NCI-H1694 treated with DMSO at 0.1 percent for 48 hours (cell line): ENCODE measurements around the gene RHOBTB3.

ENCODE experiments used
- DNase-seq: peaks from one replicate; lab custom pipeline; 2025; lab: John Stamatoyannopoulos, UW

Gene RHOBTB3

GRCh38 chr5:95768731-95769130 lies 37.6 kb downstream of the RHOBTB3 start:
- no peak for DNase-seq

DNA sequence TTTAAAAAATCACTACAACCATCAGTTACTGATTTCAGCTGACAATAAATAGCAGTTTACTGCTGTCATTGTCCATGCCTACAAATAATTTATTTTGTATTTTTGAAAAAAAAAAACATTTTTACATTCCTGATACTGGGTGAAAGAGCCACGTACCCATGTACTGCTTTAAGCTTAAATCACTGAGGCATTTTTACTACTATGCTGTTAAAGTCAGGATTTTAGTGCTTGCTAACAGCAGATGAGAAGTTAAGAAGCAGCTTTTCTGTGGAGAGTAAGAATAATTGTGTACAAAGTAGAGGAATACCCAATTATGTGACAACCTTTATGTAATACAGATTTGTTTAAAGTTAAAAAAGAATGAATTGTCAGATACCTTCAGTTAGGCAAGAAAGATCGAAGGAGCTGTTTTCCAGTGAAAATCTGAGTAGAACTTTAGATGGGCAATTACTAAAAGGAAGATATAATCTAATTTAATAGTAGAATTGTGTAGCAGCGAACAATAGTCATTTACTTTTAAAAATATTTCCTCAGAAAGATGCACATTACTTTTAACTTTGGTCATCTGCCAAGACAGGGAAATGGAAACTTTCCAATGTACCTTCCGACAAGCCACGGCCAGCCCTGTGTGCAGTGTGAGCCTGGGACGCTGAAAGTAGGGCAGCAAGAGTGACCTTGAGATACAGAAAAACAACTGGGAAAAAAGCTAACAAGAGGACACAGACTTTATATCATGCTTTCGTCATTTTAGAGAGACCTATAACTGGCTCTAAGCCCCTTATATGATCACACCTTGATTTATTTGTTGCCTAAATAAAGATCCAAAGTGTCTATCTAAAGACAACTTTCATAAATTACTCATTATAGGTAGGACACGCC lies 39.9 kb downstream of the RHOBTB3 start:
- no peak for DNase-seq

DNA sequence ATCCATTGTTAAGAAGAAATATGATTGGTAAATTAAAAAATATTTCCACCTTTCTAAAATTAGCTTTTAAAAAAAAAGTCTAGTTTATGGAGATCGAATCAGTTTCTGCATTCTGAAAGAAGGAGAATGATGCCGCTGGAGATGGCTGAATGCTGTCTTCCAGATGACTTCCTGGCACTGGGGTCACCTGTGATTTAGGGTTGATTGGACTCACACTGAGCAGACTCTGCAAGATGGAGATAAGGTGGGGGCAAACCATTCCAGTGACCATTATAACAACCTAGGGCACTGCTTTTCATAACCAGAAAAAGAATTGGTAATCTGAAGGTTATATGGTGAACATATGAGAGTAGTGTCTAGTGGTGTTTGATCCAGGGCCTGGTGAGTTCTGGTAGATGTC lies 40.8 kb downstream of the RHOBTB3 start:
- DNase-seq, result no peak

DNA sequence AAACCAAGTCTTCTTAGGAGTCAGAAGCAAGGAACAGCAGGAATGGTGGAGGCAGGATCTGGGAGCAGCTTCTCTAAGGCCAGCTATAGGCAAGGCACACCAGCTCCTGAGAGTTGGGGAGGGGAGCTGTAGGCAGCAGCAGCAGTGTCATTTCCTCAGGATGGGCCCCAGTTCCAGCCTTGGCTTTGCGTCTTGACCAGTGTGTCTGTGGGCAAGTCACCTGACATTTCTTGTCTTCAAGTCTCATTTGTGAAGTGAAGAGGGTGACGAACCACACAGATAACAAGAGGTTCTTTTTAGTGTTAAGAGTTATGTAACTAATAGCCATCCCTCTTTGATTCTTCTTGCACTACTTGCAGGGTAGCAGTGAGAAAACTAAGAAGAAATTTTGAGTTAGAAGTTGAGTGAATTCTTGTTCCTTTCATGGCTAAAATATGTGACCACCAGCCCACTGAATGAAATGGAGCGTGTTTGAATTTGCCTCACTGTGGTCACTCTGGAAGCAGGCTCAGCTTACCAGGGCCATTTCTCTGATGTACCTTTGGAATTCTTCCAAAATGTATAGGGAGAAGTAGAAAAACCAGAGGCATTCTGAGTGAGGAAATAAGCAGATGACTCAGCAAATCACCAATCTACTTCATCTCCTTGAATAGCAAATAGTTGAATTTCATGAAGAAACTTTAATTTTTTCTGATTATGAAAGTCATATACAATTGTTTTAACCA lies 42.4 kb downstream of the RHOBTB3 start:
- no peak for DNase-seq

GRCh38 chr5:95777441-95777840 lies 46.3 kb downstream of the RHOBTB3 start:
- no peak for DNase-seq

DNA sequence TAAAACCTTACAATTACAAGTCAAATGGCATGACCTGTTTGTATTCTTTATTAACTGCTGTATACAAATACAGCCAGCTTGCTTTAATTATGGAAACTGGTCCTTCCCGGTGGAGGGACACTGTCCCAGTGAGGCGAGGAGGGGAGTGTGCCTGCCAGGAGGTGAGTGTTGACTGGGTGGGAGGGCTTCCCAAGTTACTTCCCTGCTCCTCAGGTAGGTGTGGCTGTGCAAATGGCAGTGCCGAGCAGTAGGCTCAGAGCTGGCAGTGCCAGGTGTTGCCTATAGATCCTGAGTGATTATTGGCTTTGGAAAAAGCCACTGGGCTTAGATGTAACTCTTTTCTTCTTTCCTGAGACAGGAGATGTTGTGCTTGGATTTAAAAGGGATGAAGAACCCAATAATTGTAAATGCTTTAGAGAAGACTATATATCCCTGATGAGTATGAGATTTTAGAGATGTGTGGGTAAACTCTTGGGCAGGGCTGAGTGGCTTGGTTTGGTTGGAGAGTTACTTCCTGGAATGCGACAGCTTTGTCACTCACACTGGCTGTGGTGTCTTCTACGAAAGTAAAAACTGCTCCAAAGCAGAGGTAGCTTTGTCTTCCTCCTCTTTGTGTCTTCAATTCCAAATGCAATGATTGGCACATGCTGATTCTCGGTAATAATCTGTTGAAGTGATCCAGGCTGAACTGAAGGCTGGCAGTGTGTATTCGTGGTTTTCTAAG lies 47.7 kb downstream of the RHOBTB3 start:
- DNase-seq, result no peak

- no peak for DNase-seq
Observed at GRCh38 chr5:95779611-95780010, 48.5 kb downstream of the RHOBTB3 start.

DNA sequence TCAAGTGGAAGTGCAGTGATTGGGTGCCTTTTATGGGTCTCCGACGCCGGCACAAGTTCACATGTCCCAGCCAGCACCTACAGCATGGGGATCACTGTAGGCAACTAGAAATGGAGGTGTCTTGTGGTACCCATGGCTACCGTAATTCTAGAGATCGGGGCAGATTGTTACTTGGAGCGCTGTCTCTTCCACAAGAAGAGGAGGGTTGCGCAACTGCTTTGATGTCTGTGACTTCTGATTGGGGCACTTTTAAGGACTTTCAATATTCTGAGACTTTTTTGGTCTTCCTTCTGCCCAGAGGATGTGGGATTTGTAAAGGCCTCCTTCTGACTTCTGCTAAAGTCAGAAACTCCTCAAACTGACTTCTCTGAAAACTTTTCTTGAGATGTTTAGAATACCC lies 49.5 kb downstream of the RHOBTB3 start:
- no peak for DNase-seq

- DNase-seq, result peak; percentile 18
Observed at GRCh38 chr5:95781101-95781583, 50.0 kb downstream of the RHOBTB3 start.

- DNase-seq, result no peak
Observed at GRCh38 chr5:95782181-95782580, 51.0 kb downstream of the RHOBTB3 start.

GRCh38 chr5:95783661-95784060 lies 52.5 kb downstream of the RHOBTB3 start:
- DNase-seq, result no peak

DNA sequence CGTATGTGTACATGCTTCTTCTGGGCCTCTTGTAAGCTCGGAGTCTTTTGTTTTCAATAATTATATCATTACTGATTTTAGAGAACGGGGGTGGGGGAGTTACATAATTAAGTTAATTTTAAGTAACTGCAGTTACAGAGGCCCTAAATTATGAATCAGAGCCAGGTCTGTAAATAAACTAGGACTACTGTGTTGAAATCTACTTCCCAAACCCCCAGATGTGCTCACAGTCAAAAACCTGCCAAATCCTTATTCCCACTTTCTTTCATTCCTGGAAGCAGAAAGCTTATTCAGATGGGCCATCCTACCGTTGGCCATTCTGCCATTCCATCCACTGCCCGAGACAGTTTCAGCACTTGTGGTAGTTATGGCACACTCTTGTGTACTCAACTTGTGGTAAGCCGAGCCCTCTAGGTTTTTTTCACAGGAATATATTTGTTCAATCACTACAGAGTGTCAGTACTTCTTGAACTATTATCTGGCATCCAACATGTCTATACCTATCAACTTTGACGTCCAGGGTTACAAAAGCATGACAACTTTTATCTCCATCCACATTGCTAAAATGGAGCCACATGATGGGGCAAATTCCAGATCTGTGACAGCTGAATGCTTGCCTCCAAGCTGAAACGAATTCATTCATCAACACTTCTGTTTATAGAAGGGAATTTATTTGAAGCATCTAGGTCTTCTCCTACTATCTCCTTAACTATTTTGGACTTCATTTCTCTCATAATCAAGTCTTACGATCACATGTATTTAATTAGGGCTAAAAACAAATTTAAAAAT lies 53.6 kb downstream of the RHOBTB3 start:
- DNase-seq, result no peak

DNA sequence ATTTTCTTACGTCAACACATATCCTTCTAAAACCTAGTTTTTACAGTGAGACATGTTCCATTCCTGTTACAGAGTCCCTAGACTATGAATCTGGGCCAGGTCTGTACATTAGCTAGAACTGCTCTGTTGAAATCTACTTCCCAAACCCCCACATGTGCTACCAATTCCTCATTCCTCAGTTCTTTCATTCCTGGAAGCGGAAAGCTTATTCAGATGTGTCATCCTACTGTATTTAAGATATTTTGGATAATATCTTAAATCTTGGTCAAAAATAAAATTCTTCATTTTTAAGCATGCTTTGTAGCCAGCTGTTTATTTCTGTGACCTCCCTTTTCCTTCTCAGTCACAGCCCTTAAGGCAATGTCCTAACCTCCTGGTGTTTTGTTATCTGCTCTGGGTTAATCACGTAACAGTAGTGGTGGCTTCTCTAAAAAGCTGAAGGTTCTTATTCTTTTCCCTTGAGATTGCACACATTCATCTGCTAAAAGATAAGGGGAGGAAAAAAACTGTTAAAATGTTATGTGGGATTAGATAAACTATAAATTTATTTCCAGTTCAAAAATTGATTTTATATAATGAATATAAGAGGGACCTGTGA lies 55.8 kb downstream of the RHOBTB3 start:
- no peak for DNase-seq

GRCh38 chr5:95788493-95788892 lies 57.4 kb downstream of the RHOBTB3 start:
- DNase-seq, result no peak

DNA sequence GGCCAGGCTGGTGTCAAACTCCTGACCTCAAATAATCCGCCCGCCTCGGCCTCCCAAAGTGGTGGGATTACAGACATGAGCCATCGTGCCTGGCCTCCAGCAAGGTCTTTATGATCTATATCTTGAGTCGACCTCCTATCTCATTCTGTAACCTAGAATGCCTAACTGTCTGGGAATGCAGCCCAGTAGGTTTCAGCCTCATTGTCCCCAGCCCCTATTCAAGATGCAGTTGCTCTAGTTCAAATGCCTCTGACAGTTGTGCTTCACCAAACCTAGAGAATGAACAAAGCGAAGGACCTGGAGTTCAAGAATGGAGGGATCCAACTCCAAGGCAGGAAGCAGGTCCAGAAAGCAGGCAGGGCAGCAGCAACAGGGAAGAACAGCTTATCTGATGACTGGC lies 60.6 kb downstream of the RHOBTB3 start:
- no peak for DNase-seq

- no peak for DNase-seq
Observed at GRCh38 chr5:95794070-95794516, 63.0 kb downstream of the RHOBTB3 start.

DNA sequence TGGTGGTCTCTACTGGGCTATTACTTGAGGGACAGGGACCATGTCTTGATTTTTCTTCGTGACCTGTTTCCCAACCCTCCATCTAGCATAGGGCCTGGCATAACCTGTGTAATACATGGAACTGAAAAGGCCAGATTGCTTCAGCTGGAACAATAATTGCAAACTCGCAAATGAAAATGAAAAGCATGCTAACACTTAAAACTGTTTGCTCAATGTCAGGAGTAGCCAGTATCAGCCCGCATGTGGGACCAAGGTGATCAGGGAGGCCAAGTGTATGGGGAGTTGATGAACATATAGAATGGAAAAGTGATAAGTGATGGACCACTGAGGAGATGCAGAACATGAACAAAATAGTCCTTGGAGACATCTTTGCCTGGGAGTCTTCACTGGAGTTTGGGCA lies 66.2 kb downstream of the RHOBTB3 start:
- DNase-seq, result no peak

GRCh38 chr5:95798048-95798447 lies 66.9 kb downstream of the RHOBTB3 start:
- DNase-seq, result no peak

- DNase-seq, result no peak
Observed at GRCh38 chr5:95798545-95798944, 67.4 kb downstream of the RHOBTB3 start.

DNA sequence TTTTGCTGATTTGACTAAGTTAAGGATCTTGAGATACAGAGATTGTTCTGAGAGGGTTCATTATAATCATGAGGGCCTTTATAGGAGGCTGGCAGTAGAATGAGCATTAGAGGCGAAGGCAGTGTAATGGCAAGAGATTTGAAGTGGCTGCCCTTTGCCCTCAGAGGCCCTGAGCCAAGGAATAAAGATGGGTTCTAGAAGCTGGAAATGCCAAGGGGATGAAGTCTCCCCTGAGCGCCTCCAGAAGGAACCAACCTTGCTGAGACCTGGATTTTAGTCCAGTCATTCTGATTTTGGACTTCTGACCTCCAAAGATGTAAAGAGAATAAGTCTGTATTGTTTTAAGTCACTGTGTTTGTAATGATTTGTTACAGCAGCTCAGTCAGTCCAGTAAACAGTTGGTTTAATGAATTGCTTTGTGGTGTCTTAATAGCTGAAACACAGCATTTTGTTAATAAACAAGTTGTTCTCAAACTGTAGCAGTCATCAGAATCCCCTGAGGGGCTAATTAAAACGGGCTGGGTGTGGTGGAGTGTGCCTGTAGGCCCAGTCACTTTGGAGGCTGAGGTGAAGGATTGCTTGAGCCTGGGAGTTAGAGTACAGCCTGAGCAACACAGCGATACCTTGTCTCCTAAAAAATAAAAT lies 68.2 kb downstream of the RHOBTB3 start:
- no peak for DNase-seq

DNA sequence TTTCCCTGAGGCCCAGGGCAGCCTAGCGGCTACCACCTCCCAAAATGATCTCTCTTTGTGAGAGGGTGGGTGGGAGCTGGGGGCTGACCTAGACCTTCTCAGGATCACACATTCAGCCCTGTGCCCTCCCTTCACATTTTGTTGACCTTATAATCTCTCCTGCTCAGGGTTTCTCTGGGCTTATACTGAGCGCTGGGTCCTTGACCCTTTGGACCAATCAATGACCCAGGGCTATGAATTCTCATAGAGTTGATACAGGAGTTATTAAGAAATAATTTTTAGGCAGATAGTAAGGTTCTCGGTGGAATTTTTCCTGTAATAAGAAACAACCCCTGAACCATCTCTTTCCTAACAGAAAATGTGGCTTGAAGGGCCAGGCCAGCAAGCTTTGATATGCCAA lies 69.4 kb downstream of the RHOBTB3 start:
- no peak for DNase-seq
